K562 (cell line): ENCODE results near the gene ZNF837. TPM values are rescaled to one million over a fixed set of nuclear protein-coding genes. Genes with fewer than 3 reads are reported as not detected.
A peak's percentile ranks its signal among the peaks of the same experiment; 100 is the strongest.

Source experiments
- BACH1 ChIP-seq: fragments of 200-800 bp; sonication (Bioruptor generic); IDR thresholded peaks from 2 replicates; pipeline ENCODE4 v1.6.1; 2016; ENCODE audit warnings: missing genetic modification characterization, missing compliant biosample characterization
- CBFB ChIP-seq: sonication (generic); formaldehyde crosslinking; IDR thresholded peaks from 2 replicates; pipeline ENCODE4 v1.4.0; 2020; ENCODE audit warnings: mild to moderate bottlenecking, missing genetic modification reagents
- ELF1 ChIP-seq: fragments of 200-800 bp; sonication (Bioruptor generic); IDR thresholded peaks from 2 replicates; pipeline ENCODE4 v1.6.1; 2016; ENCODE audit warnings: missing genetic modification characterization, missing compliant biosample characterization
- ELF2 ChIP-seq: fragments of 250-450 bp; sonication (Bioruptor Pico); IDR thresholded peaks from 2 replicates; pipeline ENCODE4 v1.5.0; 2021; ENCODE audit warnings: mild to moderate bottlenecking
- EWSR1 ChIP-seq: fragments of 450-650 bp; IDR thresholded peaks from 2 replicates; pipeline ENCODE4 v1.6.1; 2018; ENCODE audit warnings: borderline replicate concordance, mild to moderate bottlenecking, low read depth, moderate library complexity; ENCODE audit not compliant: partially characterized antibody
- HNRNPLL ChIP-seq: fragments of 200-400 bp; formaldehyde crosslinking; IDR thresholded peaks from 2 replicates; pipeline ENCODE4 v1.6.1; 2017; ENCODE audit warnings: low read length, low read depth, mild to moderate bottlenecking; ENCODE audit not compliant: poor library complexity, severe bottlenecking
- KAT2B ChIP-seq: IDR thresholded peaks from one replicate; pipeline ENCODE4 v1.6.1; 2012; ENCODE audit warnings: low read depth, mild to moderate bottlenecking, control low read depth, inconsistent platforms, low read length, moderate library complexity
- KLF1 ChIP-seq: fragments of 450-650 bp; IDR thresholded peaks from 2 replicates; pipeline ENCODE4 v1.6.1; 2016; ENCODE audit warnings: missing genetic modification characterization, missing compliant biosample characterization
- MCM7 ChIP-seq, 2 experiments: fragments of 450-650 bp; IDR thresholded peaks; 2 replicates each; pipeline ENCODE4 v1.6.1; 2016 to 2018
- MEF2D ChIP-seq: conservative IDR thresholded peaks from 2 replicates; pipeline ENCODE4 v1.6.1; 2016; ENCODE audit warnings: low read depth, missing genetic modification characterization, missing compliant biosample characterization
- MYBL2 ChIP-seq, 2 experiments: fragments of 450-650 bp in 1 of 2; sonication (generic) in 1 of 2; formaldehyde crosslinking in 1 of 2; IDR thresholded peaks; 2 replicates each; pipeline versions ENCODE4 v1.6.1 to v1.8.1; 2017 to 2022; ENCODE audit warnings: borderline replicate concordance in 1 of 2, inconsistent platforms in 1 of 2, low read depth in 1 of 2, mild to moderate bottlenecking in 1 of 2, missing genetic modification reagents in 1 of 2, moderate library complexity in 1 of 2
- MYNN ChIP-seq, 2 experiments: sonication (generic); formaldehyde crosslinking in 1 of 2; IDR thresholded peaks; 2 replicates each; pipeline versions ENCODE4 v1.5.0 to v1.6.1; 2016 to 2020; ENCODE audit warnings: antibody characterized with exemption in 1 of 2, missing genetic modification reagents in 1 of 2
- PHB ChIP-seq: fragments of 250-450 bp; sonication (Bioruptor Pico); IDR thresholded peaks from 2 replicates; pipeline ENCODE4 v1.5.0; 2021
- PPARD ChIP-seq: fragments of 250-450 bp; sonication (Bioruptor Pico); IDR thresholded peaks from 2 replicates; pipeline ENCODE4 v1.8.0; 2022; ENCODE audit warnings: inconsistent platforms, mild to moderate bottlenecking, moderate library complexity
- RAD51 ChIP-seq: fragments of 450-650 bp; IDR thresholded peaks from 2 replicates; pipeline ENCODE4 v1.7.1; 2016; ENCODE audit warnings: low read depth, mild to moderate bottlenecking, borderline replicate concordance
- RFX5 ChIP-seq: IDR thresholded peaks from 2 replicates; pipeline ENCODE4 v1.6.1; 2011; ENCODE audit warnings: low read depth, mild to moderate bottlenecking, improper control_type of control experiment, low read length
- RUNX1 ChIP-seq: sonication (generic); IDR thresholded peaks from 2 replicates; pipeline ENCODE4 v1.6.1; 2016; ENCODE audit warnings: antibody characterized with exemption, low read depth
- SIRT6 ChIP-seq: IDR thresholded peaks from one replicate; pipeline ENCODE4 v1.6.1; 2012; ENCODE audit warnings: low read depth, mild to moderate bottlenecking, control low read depth, inconsistent platforms, low read length, moderate library complexity
- SMARCA4 ChIP-seq: fragments of 450-650 bp; IDR thresholded peaks from 2 replicates; pipeline ENCODE4 v1.6.1; 2016
- SMARCA5 ChIP-seq: fragments of 450-650 bp; IDR thresholded peaks from 2 replicates; pipeline ENCODE4 v1.6.1; 2016
- SUPT5H ChIP-seq: fragments of 450-650 bp; IDR thresholded peaks from 2 replicates; pipeline ENCODE4 v1.6.1; 2016
- TRIM28 ChIP-seq: fragments of 450-650 bp; IDR thresholded peaks from 2 replicates; pipeline ENCODE4 v1.6.1; 2017
- ZNF197 ChIP-seq: fragments of 200-800 bp; sonication (Bioruptor generic); IDR thresholded peaks from 2 replicates; pipeline ENCODE4 v1.6.1; 2016; ENCODE audit warnings: low read depth, missing genetic modification characterization, missing compliant biosample characterization
- ZNF282 ChIP-seq: sonication (generic); formaldehyde crosslinking; IDR thresholded peaks from 2 replicates; pipeline ENCODE4 v1.8.1; 2023; ENCODE audit warnings: missing genetic modification reagents
- ZNF431 ChIP-seq: sonication (generic); formaldehyde crosslinking; IDR thresholded peaks from 2 replicates; pipeline ENCODE4 v1.8.0; 2022; ENCODE audit warnings: mild to moderate bottlenecking, missing genetic modification reagents
- ZNF583 ChIP-seq: fragments of 250-450 bp; sonication (Bioruptor Pico); IDR thresholded peaks from 2 replicates; pipeline ENCODE4 v1.4.0; 2020
- ZNF780A ChIP-seq: fragments of 250-450 bp; sonication (Bioruptor Pico); IDR thresholded peaks from 2 replicates; pipeline ENCODE4 v1.5.0; 2021; ENCODE audit warnings: mild to moderate bottlenecking
- polyA plus RNA-seq, 8 experiments: library from polyadenylated mRNA; depleted of rRNA in 4 of 8; stranded (reverse) in 5 of 8; unstranded in 3 of 8; fragments of >200 nt; fragmentation: Nextera tagmentation in 2 of 8; fragmentation: Illumina TruSeq in 1 of 8; extraction: Ambion mirVana in 2 of 8; extraction: Trizol in 1 of 8; gene quantifications; 2 replicates each; pipeline versions ENCODE4 v1.2.1 to v1.2.3, GENCODE V29; 2011 to 2014; ENCODE audit warnings: inconsistent platforms in 1 of 8, missing spikeins in 1 of 8
- total RNA-seq, 7 experiments: library from RNA; depleted of rRNA in 6 of 7; stranded (reverse); fragments of >200 nt in 6 of 7; fragmentation: Illumina TruSeq in 2 of 7; extraction: Trizol in 2 of 7; gene quantifications; 2 replicates each; pipeline versions ENCODE4 v1.2.1 to v1.2.3, GENCODE V29; 2011 to 2021; ENCODE audit warnings: low replicate concordance in 1 of 7
- TF ChIP-seq, protein P1 (sequence below): sonication (generic); formaldehyde crosslinking; IDR thresholded peaks from 2 replicates; pipeline ENCODE4 v1.8.1; 2023; ENCODE audit warnings: mild to moderate bottlenecking, missing genetic modification reagents
- TF ChIP-seq, protein P2 (sequence below): fragments of 250-450 bp; sonication (Bioruptor Pico); IDR thresholded peaks from 2 replicates; pipeline ENCODE4 v1.8.0; 2021; ENCODE audit warnings: mild to moderate bottlenecking, moderate library complexity

Gene ZNF837
- total and polyA plus RNA-seq, 9 of the 15 experiments (the other 6 are each of a cell fraction or from before 2014, with no cell fraction given), result 0.11 to 2.1 (median 0.57) TPM; not detected in 4

DNA sequence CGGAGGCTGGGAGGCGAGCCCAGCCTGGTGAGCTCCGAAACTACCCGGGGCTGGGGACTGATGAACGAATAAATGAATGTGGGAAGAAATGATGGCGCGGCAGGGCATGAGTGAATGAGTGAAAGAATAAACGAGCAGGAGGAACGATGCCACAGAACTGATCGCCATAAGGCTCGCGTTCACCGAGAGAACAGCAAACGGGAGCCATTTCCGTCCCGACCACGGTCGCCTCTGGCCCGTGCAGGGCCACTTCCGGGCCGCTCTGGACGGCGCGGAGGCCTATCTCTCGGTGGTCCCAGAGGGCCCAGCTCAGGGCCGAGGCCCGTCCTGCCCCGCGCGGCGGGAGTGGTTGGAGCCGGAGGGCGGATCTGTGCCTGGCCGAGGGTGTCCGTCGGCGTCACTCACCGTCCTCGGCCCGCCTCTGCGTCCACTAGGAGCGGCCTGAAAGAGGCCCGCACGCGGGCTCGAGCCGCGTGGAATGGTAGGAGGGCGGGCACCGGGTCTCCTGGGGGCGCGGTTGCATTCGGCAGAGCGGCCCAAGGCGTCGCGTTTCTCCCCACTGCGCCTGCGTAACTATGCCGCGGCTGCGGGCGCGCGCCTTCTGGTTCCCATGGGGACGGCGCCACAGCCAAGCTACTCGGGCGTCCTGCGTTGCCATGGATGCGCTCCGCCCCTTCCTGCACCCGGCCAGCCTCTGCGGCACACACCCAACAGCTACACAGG, 18.4 kb downstream of the ZNF837 start, which contains the start of gene ZNF497 (continued):
- TF ChIP-seq, protein P1, sequence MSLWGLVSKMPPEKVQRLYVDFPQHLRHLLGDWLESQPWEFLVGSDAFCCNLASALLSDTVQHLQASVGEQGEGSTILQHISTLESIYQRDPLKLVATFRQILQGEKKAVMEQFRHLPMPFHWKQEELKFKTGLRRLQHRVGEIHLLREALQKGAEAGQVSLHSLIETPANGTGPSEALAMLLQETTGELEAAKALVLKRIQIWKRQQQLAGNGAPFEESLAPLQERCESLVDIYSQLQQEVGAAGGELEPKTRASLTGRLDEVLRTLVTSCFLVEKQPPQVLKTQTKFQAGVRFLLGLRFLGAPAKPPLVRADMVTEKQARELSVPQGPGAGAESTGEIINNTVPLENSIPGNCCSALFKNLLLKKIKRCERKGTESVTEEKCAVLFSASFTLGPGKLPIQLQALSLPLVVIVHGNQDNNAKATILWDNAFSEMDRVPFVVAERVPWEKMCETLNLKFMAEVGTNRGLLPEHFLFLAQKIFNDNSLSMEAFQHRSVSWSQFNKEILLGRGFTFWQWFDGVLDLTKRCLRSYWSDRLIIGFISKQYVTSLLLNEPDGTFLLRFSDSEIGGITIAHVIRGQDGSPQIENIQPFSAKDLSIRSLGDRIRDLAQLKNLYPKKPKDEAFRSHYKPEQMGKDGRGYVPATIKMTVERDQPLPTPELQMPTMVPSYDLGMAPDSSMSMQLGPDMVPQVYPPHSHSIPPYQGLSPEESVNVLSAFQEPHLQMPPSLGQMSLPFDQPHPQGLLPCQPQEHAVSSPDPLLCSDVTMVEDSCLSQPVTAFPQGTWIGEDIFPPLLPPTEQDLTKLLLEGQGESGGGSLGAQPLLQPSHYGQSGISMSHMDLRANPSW, result no peak
- no peak for TF ChIP-seq RFX5
- TF ChIP-seq, protein P2, sequence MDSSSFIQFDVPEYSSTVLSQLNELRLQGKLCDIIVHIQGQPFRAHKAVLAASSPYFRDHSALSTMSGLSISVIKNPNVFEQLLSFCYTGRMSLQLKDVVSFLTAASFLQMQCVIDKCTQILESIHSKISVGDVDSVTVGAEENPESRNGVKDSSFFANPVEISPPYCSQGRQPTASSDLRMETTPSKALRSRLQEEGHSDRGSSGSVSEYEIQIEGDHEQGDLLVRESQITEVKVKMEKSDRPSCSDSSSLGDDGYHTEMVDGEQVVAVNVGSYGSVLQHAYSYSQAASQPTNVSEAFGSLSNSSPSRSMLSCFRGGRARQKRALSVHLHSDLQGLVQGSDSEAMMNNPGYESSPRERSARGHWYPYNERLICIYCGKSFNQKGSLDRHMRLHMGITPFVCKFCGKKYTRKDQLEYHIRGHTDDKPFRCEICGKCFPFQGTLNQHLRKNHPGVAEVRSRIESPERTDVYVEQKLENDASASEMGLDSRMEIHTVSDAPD (CRISPR knock-in tag), result no peak
- TF ChIP-seq TRIM28, result 0 out of 2 replicates have a peak, but pooled peaks have one; percentile 56
- no peak for TF ChIP-seq ZNF431 (CRISPR knock-in tag)
- TF ChIP-seq MEF2D, result no peak
- no peak; the same call in 1 of the 2 replicates for TF ChIP-seq MYNN (IDR thresholded peaks at IDR 0.05)
- TF ChIP-seq MYNN (CRISPR knock-in tag; IDR thresholded peaks at IDR 0.05), result no peak
- TF ChIP-seq ELF2 (CRISPR knock-in tag), result peak; percentile 92
- TF ChIP-seq KLF1 (tag), result no peak; the same call in 1 of the 2 replicates
- no peak for TF ChIP-seq ZNF197 (CRISPR knock-in tag)
- no peak for TF ChIP-seq MCM7 (IDR thresholded peaks at IDR 0.05)
- no peak for TF ChIP-seq SIRT6
- no peak for TF ChIP-seq ZNF780A
- TF ChIP-seq SMARCA5, result peak; percentile 11; the same call in 1 of the 2 replicates
- no peak for TF ChIP-seq EWSR1
- TF ChIP-seq MYBL2 (IDR thresholded peaks at IDR 0.05; ENCODE audit: low read depth), result no peak
- no peak for TF ChIP-seq MYBL2 (CRISPR knock-in tag; IDR thresholded peaks at IDR 0.05; ENCODE audit: borderline replicate concordance)
- TF ChIP-seq RUNX1, result no peak
- TF ChIP-seq SMARCA4, result no peak
- TF ChIP-seq ZNF583 (CRISPR knock-in tag), result no peak
- peak; percentile 94 for TF ChIP-seq SUPT5H
- no peak for TF ChIP-seq BACH1 (tag)
- TF ChIP-seq PPARD (CRISPR knock-in tag), result no peak
- TF ChIP-seq HNRNPLL, result peak; percentile 78
- TF ChIP-seq PHB (CRISPR knock-in tag), result no peak
- TF ChIP-seq ELF1 (tag), result peak; percentile 95
- no peak for TF ChIP-seq ZNF282
- no peak for TF ChIP-seq KAT2B
- TF ChIP-seq RAD51, result no peak
- no peak for TF ChIP-seq CBFB (CRISPR knock-in tag)
